ENCODE measurements around the gene AHRR. TPM values are rescaled to one million over a fixed set of nuclear protein-coding genes. Genes with fewer than 3 reads are reported as not detected.

AHRR gene
- polyA plus RNA-seq, 2 of the 4 experiments (the other 2 are of a cell fraction): 1.2 to 1.7 TPM

DNA sequence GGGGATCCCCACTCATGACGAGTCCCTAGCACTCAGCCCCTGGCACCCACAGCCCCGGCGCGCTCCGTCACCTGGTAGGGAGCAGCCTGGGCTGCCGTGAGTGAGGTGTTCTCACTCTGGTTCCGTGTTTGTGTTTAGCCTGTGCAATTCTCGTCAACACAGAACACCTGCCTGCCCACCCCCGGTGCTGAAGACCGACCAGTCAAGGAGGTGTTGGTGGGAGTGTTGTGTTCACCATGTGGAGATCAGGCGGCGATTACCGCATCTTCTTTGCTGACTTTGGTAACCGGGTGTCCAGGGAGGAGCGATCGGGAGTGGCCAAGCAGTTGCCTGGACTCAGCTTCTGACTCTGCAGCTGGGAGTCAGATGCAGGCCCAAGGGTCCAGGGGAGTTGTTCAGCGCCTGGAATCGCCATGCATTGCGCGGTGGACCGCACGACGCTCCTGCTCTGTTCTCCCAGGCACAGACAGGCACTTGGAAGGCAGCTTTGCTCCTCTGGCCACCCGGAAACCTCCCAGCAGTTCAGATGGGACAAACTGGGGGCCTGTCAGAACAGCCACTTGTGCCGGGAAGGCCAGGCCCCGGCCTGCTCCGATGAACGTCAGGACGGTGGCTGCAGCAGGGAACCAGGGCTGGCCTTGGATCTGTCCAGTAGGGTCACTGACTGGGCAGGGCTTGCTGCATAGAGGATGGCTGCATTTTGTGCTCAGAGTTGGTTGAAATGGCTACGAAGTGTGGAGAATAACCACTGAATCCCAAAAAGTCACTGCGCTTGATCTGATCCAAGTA, 149.6 kb downstream of the AHRR start:
- 94% methylated on average over 28 of the region's 31 CpGs for WGBS (ENCODE audit: missing lambda C conversion rate)
- H3K9me3 ChIP-seq: no peaks in the 10 kb centered on the region
- peak overlapping the region; percentile 74; the same call in 1 of the 3 replicates for H3K4me3 ChIP-seq
- FAIRE-seq: no peak
- no peak overlapping the region for H3K27ac ChIP-seq
- no peak for DNase-seq (ENCODE audit: low read depth in 1 of 2, low spot score in 1 of 2)
- ATAC-seq: no peak
- POLR2A ChIA-PET: interaction anchor here (2.0 kb wide), 1 partner anchor 25 kb away, joined by 4 read pairs; no protein-coding TSS in a partner anchor
- peak overlapping the region; percentile 96 for H3K4me2 ChIP-seq
- H3K4me1 ChIP-seq: peaks cover 16% of the 10 kb centered on the region
- CTCF ChIA-PET: interaction anchor here (1.1 to 2.0 kb wide), 2 partner anchors 24 kb away, joined by 6 to 9 read pairs; no protein-coding TSS in a partner anchor
- TF ChIP-seq, protein P1, sequence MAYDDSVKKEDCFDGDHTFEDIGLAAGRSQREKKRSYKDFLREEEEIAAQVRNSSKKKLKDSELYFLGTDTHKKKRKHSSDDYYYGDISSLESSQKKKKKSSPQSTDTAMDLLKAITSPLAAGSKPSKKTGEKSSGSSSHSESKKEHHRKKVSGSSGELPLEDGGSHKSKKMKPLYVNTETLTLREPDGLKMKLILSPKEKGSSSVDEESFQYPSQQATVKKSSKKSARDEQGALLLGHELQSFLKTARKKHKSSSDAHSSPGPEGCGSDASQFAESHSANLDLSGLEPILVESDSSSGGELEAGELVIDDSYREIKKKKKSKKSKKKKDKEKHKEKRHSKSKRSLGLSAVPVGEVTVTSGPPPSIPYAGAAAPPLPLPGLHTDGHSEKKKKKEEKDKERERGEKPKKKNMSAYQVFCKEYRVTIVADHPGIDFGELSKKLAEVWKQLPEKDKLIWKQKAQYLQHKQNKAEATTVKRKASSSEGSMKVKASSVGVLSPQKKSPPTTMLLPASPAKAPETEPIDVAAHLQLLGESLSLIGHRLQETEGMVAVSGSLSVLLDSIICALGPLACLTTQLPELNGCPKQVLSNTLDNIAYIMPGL (CRISPR knock-in tag; IDR thresholded peaks at IDR 0.05; ENCODE audit: borderline replicate concordance): no peak
- TF ChIP-seq HOXB5 (CRISPR knock-in tag; IDR thresholded peaks at IDR 0.05): no peak
- TF ChIP-seq PHF8 (IDR thresholded peaks at IDR 0.05; ENCODE audit: borderline replicate concordance, low read depth): no peak
- TF ChIP-seq, protein P2, sequence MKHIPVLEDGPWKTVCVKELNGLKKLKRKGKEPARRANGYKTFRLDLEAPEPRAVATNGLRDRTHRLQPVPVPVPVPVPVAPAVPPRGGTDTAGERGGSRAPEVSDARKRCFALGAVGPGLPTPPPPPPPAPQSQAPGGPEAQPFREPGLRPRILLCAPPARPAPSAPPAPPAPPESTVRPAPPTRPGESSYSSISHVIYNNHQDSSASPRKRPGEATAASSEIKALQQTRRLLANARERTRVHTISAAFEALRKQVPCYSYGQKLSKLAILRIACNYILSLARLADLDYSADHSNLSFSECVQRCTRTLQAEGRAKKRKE (CRISPR knock-in tag; IDR thresholded peaks at IDR 0.05; ENCODE audit: low read depth): no peak

DNA sequence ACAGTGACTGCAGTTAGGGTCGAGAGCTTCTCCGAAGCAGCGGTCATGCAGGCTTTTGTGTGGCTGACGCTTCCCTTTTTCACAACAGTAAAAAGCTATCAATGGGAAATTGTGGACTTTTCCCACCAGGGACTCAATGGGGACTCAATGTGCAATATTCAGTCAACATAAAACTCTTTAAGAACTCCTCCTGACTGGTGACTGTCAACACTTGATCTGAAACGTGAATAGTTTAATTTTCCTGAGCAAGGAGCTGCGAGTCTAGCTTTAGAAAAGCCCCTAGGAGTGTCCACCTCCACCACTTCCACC, 150.2 kb downstream of the AHRR start:
- no peak for ATAC-seq
- POLR2A ChIA-PET: interaction anchor here (2.0 kb wide), 1 partner anchor 25 kb away, joined by 4 read pairs; no protein-coding TSS in a partner anchor

DNA sequence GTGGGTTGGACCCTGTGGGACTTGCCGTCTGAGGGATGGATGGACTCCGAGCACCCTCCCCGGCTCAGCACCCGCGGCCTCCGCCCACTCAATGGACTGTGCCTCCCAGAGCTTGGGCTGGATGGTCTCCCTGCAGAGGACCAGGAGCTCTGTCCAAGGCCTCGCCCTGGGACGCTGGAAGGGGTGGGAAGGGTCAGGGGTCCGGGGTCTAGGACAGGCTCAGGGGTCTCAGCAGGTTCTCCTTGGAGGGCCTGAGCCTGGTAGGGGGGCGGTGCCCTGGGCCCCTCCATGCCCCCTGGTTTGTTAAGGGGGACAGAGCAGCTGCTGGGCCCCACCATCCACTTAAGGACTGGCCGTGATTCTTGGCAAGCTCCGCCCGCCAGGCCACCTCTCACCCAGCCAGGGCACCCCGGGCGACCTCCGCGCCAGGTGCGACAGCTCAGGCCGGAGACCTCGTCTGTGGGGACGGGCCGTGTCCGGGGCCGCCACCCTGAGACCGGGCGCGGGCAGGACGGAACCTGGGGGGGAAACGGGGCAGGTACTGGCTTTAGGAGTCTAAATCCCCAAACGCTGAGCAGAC, 150.7 kb downstream of the AHRR start:
- CTCF ChIA-PET: interaction anchor here (1.1 kb wide), 1 partner anchor 25 kb away, joined by 9 read pairs; no protein-coding TSS in a partner anchor
- no peak for TF ChIP-seq ZC3H11A (IDR thresholded peaks at IDR 0.05)
- TF ChIP-seq JUN (IDR thresholded peaks at IDR 0.05): 0 out of 5 replicates have a peak, but pooled peaks of 1 of the 2 experiments have one; percentile 1
- H3K4me3 ChIP-seq: peak overlapping the region; percentile 74
- POLR2A ChIA-PET: interaction anchor here (1.3 to 2.0 kb wide), 2 partner anchors 26 to 140 kb away, joined by 4 read pairs; partner anchors contain the start of gene CEP72
- ATAC-seq (peak; percentile 14 to 31; a peak in 3 of 6 replicates), FAIRE-seq (no peak), DNase-seq (ENCODE audit: low read depth in 1 of 2, low spot score in 1 of 2) (peak in 1 of 2 experiments; percentile 25)
- H3K27ac ChIP-seq: peak overlapping the region; percentile 77 to 94
- peak overlapping the region; percentile 96 for H3K4me2 ChIP-seq
- 46% methylated on average over 2 of the region's 30 CpGs for WGBS (ENCODE audit: missing lambda C conversion rate)
- H3K9me3 ChIP-seq: no peaks in the 10 kb centered on the region
- peaks cover 16% of the 10 kb centered on the region for H3K4me1 ChIP-seq

More for the DNA sequence above, 150.2 kb downstream of the AHRR start:
- TF ChIP-seq POLR2A (IDR thresholded peaks at IDR 0.05; ENCODE audit: low read length): no peak
- no peak for DNase-seq (ENCODE audit: low read depth in 1 of 2, low spot score in 1 of 2)
- peak overlapping the region; percentile 74 for H3K4me3 ChIP-seq
- FAIRE-seq: no peak
- CTCF ChIA-PET: interaction anchor here (1.1 kb wide), 1 partner anchor 25 kb away, joined by 9 read pairs; no protein-coding TSS in a partner anchor
- H3K27ac ChIP-seq: peak overlapping the region; percentile 77 to 94; a peak in 5 of 6 replicates
- peaks cover 16% of the 10 kb centered on the region for H3K4me1 ChIP-seq
- H3K4me2 ChIP-seq: peak overlapping the region; percentile 96
- WGBS (ENCODE audit: missing lambda C conversion rate): 84% methylated on average over 6 of the region's 6 CpGs
- no peaks in the 10 kb centered on the region for H3K9me3 ChIP-seq

DNA sequence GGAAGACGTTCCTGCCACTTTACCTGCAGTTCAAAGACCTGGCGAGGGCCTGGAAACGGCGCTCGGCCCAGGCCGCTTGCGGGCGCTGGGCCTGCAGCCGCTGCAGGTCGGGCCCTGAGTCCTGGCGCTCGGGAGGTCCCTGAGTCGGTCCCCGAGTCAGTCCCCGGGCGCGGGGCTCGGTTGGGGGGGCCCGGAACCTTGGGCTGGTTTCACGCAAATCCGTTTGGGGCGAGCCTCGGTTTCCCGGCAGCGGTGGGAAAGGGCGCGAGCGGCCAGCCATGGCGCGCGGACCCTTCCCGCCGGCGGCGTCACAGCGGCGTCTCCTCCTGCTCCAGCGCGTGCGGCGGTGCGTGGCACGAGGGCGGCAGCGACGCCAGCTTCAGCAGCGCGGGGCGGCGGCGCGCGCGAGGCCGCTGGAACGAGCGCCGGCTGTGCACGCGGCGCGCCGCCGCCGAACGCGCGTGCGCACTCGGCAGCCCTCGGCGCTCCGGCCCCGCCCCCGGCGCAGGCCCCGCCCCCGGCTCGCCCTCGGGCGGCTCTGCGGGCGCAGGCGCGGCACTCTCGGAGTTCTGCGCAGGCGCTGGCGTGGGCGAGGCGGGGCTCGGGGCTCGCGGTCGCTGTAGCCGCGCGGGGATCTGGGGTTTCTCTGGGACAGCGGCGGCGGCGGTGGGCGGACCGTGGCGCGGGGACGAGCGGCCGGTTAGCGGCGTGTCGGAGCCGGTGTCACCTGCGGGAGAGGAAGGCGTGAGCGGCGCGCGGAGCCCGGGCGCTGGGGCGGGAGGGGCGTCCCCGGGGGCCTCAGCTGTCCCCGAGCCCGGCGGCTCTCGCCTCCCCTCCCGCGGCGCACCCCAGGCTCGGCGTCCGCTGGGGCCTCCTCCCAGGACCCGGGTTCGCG, 151.4 kb downstream of the AHRR start:
- ChIA-PET CTCF (interaction anchor here (1.2 kb wide), 2 partner anchors 27 to 430 kb away, joined by 3 to 7 read pairs; no protein-coding TSS in a partner anchor), POLR2A (interaction anchor here (1.3 to 2.0 kb wide), 2 partner anchors 26 to 139 kb away, joined by 4 read pairs; partner anchors contain the start of gene CEP72)
- FAIRE-seq: no peak
- Histone ChIP-seq H3K4me1 (peaks cover 16% of the 10 kb centered on the region), H3K9me3 (no peaks in the 10 kb centered on the region), H3K4me2 (peak overlapping the region; percentile 96), H3K4me3 (peak overlapping the region; percentile 74), H3K27ac (peak overlapping the region; percentile 77 to 94)
- DNase-seq (ENCODE audit: low read depth in 1 of 2, low spot score in 1 of 2): peak; percentile 76 to 84
- peak; percentile 45 to 57 for ATAC-seq
- WGBS (ENCODE audit: missing lambda C conversion rate): under 1% methylated on average over 22 of the region's 137 CpGs
- TF ChIP-seq, protein P3, sequence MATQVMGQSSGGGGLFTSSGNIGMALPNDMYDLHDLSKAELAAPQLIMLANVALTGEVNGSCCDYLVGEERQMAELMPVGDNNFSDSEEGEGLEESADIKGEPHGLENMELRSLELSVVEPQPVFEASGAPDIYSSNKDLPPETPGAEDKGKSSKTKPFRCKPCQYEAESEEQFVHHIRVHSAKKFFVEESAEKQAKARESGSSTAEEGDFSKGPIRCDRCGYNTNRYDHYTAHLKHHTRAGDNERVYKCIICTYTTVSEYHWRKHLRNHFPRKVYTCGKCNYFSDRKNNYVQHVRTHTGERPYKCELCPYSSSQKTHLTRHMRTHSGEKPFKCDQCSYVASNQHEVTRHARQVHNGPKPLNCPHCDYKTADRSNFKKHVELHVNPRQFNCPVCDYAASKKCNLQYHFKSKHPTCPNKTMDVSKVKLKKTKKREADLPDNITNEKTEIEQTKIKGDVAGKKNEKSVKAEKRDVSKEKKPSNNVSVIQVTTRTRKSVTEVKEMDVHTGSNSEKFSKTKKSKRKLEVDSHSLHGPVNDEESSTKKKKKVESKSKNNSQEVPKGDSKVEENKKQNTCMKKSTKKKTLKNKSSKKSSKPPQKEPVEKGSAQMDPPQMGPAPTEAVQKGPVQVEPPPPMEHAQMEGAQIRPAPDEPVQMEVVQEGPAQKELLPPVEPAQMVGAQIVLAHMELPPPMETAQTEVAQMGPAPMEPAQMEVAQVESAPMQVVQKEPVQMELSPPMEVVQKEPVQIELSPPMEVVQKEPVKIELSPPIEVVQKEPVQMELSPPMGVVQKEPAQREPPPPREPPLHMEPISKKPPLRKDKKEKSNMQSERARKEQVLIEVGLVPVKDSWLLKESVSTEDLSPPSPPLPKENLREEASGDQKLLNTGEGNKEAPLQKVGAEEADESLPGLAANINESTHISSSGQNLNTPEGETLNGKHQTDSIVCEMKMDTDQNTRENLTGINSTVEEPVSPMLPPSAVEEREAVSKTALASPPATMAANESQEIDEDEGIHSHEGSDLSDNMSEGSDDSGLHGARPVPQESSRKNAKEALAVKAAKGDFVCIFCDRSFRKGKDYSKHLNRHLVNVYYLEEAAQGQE (IDR thresholded peaks at IDR 0.05): no peak
- TF ChIP-seq MAFK (IDR thresholded peaks at IDR 0.05; ENCODE audit: partially characterized antibody): no peak
- peak in 1 of 2 experiments; percentile 45; a peak in 2 of 5 replicates for TF ChIP-seq JUN (IDR thresholded peaks at IDR 0.05)
- TF ChIP-seq RAD21 (conservative IDR thresholded peaks at IDR 0.05 in 1 of 2, IDR thresholded peaks at IDR 0.05 in 1 of 2): no peak
- TF ChIP-seq RCOR1 (IDR thresholded peaks at IDR 0.05; ENCODE audit: low read depth, low read length): no peak
- no peak for TF ChIP-seq ESRRA (IDR thresholded peaks at IDR 0.05; ENCODE audit: borderline replicate concordance, low read length)
- TF ChIP-seq HEYL (CRISPR knock-in tag; IDR thresholded peaks at IDR 0.05): no peak
- TF ChIP-seq RARB (CRISPR knock-in tag; IDR thresholded peaks at IDR 0.05): no peak
- no peak; the same call in 1 of the 2 replicates for TF ChIP-seq TP53 (CRISPR knock-in tag; IDR thresholded peaks at IDR 0.05)
- TF ChIP-seq, protein P2 (CRISPR knock-in tag; IDR thresholded peaks at IDR 0.05; ENCODE audit: low read depth): peak; percentile 75; the same call in 1 of the 2 replicates
- TF ChIP-seq FOXS1 (CRISPR knock-in tag; IDR thresholded peaks at IDR 0.05): peak; percentile 54
